NT2/D1 (cell line): Measurements from ENCODE around the gene PDE6C.

Experiments used
- DNase-seq: peaks from one replicate; pipeline ENCODE4 v3.0.0-alpha.2; 2011; ENCODE audit warnings: low read depth, low spot score
- H3K27me3 ChIP-seq: 2 replicates; pipeline ENCODE4 v1.6.0; 2011; ENCODE audit warnings: mild to moderate bottlenecking; ENCODE audit not compliant: insufficient read length, insufficient read depth
- H3K36me3 ChIP-seq: 2 replicates; pipeline ENCODE4 v1.6.1; 2011; ENCODE audit warnings: mild to moderate bottlenecking, low read length, mixed read lengths; ENCODE audit not compliant: insufficient read depth, insufficient read length
- H3K4me1 ChIP-seq: 2 replicates; pipeline ENCODE4 v1.5.1; 2011; ENCODE audit not compliant: insufficient read depth, insufficient read length
- H3K4me3 ChIP-seq: 2 replicates; pipeline ENCODE4 v1.5.1; 2011; ENCODE audit warnings: low read depth; ENCODE audit not compliant: insufficient read length
- H3K9ac ChIP-seq: 2 replicates; pipeline ENCODE4 v1.6.0; 2011; ENCODE audit warnings: low read depth; ENCODE audit not compliant: insufficient read length
- H3K9me3 ChIP-seq: 2 replicates; pipeline ENCODE4 v1.5.1; 2011; ENCODE audit warnings: mild to moderate bottlenecking, low read length; ENCODE audit not compliant: insufficient read depth
- SUZ12 ChIP-seq: IDR thresholded peaks from 2 replicates; pipeline ENCODE4 v1.6.1; 2011; ENCODE audit not compliant: insufficient read length, insufficient read depth; ENCODE audit errors: extremely low read depth
- YY1 ChIP-seq: IDR thresholded peaks from 2 replicates; pipeline ENCODE4 v1.6.1; 2011; ENCODE audit not compliant: insufficient read length, insufficient read depth
- ZNF274 ChIP-seq: IDR thresholded peaks from 2 replicates; pipeline ENCODE4 v1.6.1; 2011; ENCODE audit warnings: mild to moderate bottlenecking, low read depth, low read length

The PDE6C gene

GRCh38 chr10:93652857-93653256 lies 40.5 kb downstream of the PDE6C start:
- DNase-seq, result no peak
- Histone ChIP-seq H3K9ac (no peak overlapping the region), H3K4me3 (no peak overlapping the region), H3K27me3 (no peaks in the 10 kb centered on the region), H3K4me1 (no peaks in the 10 kb centered on the region), H3K36me3 (no peaks in the 10 kb centered on the region), H3K9me3 (no peaks in the 10 kb centered on the region)
- TF ChIP-seq YY1 (no peak), SUZ12 (no peak), ZNF274 (no peak)

GRCh38 chr10:93654201-93654600 lies 41.9 kb downstream of the PDE6C start:
- no peak for DNase-seq
- Histone ChIP-seq H3K4me3 (no peak overlapping the region), H3K9ac (no peak overlapping the region)

GRCh38 chr10:93656155-93656554 lies 43.8 kb downstream of the PDE6C start:
- TF ChIP-seq ZNF274 (no peak), SUZ12 (no peak), YY1 (no peak)
- Histone ChIP-seq H3K9me3 (no peaks in the 10 kb centered on the region), H3K27me3 (no peaks in the 10 kb centered on the region), H3K36me3 (no peaks in the 10 kb centered on the region), H3K9ac (no peak overlapping the region), H3K4me3 (no peak overlapping the region), H3K4me1 (no peaks in the 10 kb centered on the region)
- DNase-seq, result no peak

More at GRCh38 chr10:93654201-93654600, 41.9 kb downstream of the PDE6C start:
- no peaks in the 10 kb centered on the region for H3K9me3 ChIP-seq
- no peaks in the 10 kb centered on the region for H3K4me1 ChIP-seq
- no peaks in the 10 kb centered on the region for H3K36me3 ChIP-seq
- TF ChIP-seq ZNF274 (no peak), SUZ12 (no peak), YY1 (no peak)
- H3K27me3 ChIP-seq, result no peaks in the 10 kb centered on the region

GRCh38 chr10:93657757-93658156 lies 45.4 kb downstream of the PDE6C start:
- Histone ChIP-seq H3K9me3 (no peaks in the 10 kb centered on the region), H3K36me3 (no peaks in the 10 kb centered on the region), H3K27me3 (no peaks in the 10 kb centered on the region), H3K4me3 (no peak overlapping the region), H3K9ac (no peak overlapping the region), H3K4me1 (no peaks in the 10 kb centered on the region)
- no peak for DNase-seq
- no peak for TF ChIP-seq ZNF274
- TF ChIP-seq SUZ12, result no peak
- no peak for TF ChIP-seq YY1

- TF ChIP-seq YY1 (no peak), SUZ12 (no peak), ZNF274 (no peak)
- H3K4me1 ChIP-seq, result no peaks in the 10 kb centered on the region
- H3K36me3 ChIP-seq, result peaks cover 24% of the 10 kb centered on the region
Observed at GRCh38 chr10:93666030-93666429, 53.7 kb downstream of the PDE6C start.

GRCh38 chr10:93667795-93668194 lies 55.5 kb downstream of the PDE6C start:
- Histone ChIP-seq H3K27me3 (no peaks in the 10 kb centered on the region), H3K4me3 (no peak overlapping the region), H3K9ac (no peak overlapping the region), H3K4me1 (no peaks in the 10 kb centered on the region), H3K9me3 (no peaks in the 10 kb centered on the region), H3K36me3 (peaks cover 24% of the 10 kb centered on the region)
- no peak for TF ChIP-seq ZNF274
- TF ChIP-seq SUZ12, result no peak
- no peak for TF ChIP-seq YY1
- no peak for DNase-seq

More at GRCh38 chr10:93666030-93666429, 53.7 kb downstream of the PDE6C start:
- DNase-seq, result no peak
- Histone ChIP-seq H3K4me3 (no peak overlapping the region), H3K9me3 (no peaks in the 10 kb centered on the region), H3K9ac (no peak overlapping the region), H3K27me3 (no peaks in the 10 kb centered on the region)

- no peak overlapping the region for H3K4me3 ChIP-seq
- H3K27me3 ChIP-seq, result no peaks in the 10 kb centered on the region
- H3K36me3 ChIP-seq, result peaks cover 26% of the 10 kb centered on the region
- H3K4me1 ChIP-seq, result no peaks in the 10 kb centered on the region
- H3K9me3 ChIP-seq, result no peaks in the 10 kb centered on the region
- no peak for DNase-seq
- no peak overlapping the region for H3K9ac ChIP-seq
- TF ChIP-seq YY1, result no peak
- TF ChIP-seq SUZ12, result no peak
- no peak for TF ChIP-seq ZNF274
Observed at GRCh38 chr10:93670372-93670771, 58.0 kb downstream of the PDE6C start.
